Measurements from ENCODE around the gene SAMD14.

Gene SAMD14

DNA sequence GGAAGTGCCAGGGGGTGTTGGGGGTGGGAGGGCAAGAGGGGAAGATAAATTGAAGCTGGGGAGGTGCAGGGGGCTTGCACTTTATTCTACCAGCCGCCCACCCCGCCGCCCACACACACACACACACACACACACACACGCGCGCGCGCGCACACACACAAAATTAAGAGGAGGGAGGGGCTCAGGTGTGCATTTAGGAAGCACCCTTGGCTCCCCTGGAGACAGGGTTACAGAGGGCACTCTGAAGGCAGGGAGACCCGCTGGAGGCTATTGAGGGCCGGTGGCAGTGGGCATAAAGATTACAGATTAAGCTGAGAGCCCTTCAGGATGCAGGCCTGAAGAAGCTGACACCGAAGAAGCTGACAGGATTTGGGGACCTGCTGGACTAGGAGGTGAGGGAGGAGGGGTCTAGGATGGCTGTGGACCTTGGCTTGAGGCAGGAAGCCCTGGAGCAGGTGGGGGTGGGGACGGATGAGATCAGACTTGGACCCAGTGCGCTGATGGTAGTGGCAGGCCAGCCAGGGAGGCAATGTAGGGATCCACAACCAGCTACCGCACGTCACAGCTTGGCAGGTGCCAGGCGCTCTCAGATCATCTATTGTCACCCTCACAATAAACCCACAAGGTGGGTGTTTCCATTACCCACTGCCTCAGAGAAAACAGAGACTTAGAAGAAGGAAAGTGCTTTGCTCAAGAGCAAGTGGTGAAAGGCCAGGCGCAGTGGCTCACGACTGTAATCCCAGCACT, 772 bp upstream of the SAMD14 start:
- no peak for DNase-seq

DNA sequence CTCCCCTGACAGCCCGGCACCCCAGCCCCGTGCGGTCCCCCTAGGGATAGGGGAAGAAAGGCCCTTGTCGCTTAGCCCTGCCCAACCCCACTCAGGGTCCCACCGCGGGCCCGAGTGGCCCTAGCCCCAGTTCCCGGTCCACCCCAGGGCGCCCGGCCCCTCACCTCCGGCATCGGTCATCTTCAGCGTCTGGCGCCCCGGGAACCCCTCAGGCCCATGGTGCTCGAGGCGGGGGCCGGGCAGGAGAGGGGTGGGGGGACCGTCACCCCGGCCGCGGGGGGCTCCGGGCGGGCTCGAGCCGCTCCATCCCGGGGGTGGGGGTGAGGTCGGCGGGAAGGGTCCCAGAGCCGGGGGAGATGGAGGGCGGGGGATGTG, 620 bp downstream of the SAMD14 start:
- DNase-seq, result no peak

DNA sequence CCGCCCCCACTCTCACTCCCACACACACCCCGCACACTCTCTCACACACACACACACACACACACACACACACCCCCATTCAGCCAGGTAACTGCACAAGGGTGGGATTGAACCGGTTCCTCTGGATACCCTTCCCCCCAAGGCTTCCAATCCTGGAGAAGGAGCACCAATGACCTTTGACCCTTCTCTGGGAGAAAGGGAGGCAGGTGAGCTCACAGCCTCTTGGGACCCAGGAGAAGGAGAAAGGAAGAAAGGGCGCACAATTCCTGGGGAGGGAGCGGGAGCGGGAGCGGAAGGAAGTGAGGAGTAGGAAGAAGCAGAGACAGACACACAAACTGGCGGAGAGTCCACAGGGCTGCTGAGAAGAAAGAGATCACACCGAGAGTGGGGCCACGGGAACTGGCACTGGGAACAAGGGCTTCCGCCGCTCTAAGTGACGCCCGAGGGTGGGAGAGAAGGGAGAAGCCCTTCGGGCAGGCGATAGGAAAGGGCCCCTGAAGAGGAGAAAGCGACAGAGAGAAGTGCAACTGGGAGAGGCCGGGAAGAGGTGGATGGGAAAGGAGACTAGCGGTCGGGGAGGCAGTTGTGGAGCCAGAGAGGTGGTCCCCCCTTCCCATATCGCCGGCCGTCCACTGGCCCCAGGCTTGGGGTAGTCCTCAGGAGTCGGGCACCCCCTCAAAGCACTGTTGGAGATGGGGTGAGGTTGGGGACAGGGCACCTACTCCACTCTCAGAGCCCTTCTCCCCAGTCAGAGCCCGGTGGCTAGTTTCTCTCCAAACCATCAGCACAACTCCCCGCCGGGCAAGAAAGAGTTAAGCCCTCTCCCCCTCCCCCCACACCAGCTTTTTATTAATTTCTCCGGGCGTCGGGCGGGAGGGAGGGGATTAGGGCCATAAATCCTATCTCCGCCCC, 1.3 kb downstream of the SAMD14 start:
- DNase-seq, result no peak

DNA sequence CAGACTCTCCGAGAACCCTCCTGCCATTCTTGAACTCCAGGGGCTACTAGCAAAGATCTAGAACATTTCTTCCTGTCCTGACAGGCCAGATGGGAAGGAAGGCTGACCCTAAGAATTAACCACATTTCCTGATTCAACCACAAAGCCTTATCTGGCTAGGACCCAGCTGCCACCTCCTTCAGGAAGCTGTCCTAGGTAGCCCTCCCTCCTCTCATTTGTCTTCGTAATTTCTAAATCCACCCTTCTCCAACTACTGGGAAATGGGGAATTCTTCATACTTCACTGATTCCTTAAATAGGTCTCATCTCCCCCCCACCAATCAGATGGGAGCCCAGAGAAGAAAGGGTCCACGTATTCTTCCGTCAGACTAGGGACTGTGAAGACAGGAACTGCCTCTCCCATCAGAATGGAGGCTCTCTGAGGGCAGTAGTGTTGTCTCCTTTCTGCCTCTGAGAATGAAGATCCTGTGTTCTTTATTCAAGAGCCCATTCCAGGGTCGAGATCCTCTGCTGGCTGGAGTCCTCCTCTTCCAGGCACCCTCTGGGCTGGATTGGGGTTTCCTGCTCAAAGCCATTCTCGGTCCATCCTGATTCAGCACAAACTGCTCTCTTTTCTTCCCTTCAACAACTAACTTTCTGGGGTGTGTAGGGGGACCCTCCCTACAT, 2.1 kb downstream of the SAMD14 start:
- DNase-seq, result no peak

DNA sequence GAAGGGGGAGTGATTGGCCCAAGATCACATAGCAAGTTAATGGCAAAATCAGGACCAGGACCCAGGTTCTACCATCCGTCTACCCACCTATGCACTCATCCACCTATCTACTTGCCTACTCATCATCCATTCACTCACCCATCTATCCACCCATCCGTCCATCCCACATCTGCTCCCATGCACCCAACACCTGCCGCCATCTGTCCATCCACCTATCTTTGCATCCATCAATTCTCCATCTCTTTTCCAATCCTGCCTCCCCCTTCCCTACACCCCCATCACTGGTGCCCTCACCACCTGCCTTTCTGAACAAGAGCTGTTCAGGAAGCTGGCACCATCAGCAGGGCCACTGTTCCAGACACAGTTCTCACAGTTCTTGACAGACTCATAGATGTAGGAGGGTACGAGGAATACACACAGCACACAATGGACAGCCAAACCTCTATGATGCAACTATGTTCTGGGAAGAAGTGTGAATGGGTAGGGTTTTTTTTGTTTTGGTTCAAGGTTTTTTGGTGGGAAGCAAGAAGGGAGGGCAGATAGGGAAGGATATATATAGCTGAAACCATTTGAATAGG, 4.5 kb downstream of the SAMD14 start:
- no peak for DNase-seq

DNA sequence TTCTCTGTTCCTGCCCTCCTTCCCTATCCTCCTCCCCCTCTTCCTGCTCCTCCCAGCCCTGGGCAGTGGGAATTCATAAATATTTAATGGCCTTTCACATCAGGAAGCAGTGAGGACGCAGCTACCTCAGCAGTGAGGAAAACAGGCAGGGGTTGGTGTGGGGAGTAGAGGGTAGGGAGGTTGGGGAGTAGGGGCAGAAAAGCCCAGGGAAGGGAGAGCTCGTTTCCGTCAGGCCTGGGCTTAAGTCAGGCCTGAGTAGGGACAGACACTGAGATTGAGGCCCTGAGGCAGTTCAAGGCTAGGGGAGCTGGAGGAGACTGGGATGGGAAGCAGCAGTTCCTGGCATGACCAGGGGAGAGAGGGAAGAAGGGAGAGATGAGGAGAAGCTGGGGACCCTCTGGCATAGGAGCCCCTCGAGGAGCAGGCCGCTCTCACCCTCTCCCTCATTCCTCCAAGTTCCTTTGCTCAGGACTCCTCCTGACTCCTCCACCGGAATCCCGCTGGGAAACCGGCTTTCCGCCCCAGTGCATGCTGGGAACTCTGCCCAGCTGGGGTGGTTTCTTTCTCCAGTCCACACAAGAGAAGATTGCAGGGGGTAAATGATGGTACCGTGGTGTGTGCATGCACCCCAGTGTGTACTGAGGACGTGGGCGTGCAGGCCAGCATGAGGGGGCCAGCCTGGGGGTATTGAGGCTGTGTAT, 6.2 kb downstream of the SAMD14 start:
- DNase-seq, result peak; percentile 88

DNA sequence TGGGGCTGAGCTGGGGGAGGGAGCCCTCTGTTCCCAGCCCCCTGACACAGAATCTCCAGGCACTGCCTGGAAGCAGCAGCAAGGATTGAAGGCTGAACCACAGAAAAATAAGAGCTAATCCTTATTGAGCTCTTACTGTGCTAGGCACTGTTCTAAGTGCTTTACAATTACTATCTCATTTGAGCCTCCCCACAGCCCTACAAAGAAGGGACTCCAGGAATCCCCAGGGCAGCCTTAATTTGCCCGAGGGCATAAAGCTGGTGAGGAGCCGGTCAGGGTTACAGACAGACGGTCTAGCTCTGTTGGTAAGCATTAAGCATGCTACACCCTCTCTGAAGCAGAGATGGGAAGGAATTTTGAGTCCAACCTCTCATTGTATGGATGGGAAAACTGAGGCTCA, 7.0 kb downstream of the SAMD14 start:
- DNase-seq, result no peak

DNA sequence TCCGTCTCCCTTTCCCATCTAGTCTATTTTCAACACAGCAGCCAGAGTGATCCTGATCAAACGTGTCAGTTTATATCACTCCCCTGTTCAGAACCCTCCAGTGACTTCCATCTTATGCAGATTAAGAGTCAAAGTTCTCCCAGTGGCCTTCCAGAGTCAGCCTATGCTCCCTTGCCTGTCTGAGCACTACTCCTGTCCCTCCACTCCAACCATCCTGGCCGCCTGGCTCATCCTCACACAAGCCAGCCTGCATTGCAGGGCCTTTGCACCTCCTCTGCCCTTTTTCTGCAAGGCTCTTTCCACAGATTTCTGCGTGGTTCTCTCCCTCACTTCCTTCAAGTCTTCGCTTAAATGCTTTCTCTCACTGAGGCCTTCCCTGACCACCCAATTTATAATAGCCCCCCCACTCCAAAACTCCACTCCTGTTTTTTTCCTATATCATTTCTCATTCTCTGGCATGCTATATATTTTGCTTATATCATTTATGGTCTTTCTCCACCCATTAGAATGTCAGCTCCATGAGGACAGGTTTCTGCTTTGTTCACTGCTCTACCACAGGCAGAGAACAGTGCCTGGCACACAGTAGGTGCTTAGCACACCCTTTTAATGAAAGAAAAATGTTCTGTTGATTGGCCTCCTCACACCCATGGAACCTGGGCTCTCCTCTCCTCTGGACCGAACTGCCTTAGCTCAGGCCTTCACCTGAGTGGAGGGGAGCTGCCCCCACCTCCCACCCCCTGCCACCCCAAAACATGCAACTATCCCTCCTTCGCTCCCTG, 9.3 kb downstream of the SAMD14 start:
- no peak for DNase-seq

DNA sequence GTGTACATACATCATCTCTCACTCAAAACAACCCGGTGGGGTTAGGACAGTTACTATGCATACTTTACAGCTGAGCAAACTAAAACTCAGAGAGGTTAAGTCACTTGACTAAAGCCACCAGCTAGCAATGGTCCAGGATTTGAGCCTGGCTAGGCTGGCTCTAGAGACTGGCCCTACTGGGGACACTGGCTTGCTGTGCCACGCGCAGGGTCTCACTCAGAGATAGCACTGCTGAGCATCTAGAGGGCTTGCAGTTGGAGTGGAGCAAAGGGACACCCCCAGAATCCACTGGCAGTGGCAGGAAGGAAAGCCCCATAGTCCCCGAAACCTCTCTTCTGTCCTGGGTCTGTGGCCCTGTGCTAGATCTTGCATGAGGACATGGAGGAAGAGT, 11.1 kb downstream of the SAMD14 start:
- DNase-seq, result no peak

DNA sequence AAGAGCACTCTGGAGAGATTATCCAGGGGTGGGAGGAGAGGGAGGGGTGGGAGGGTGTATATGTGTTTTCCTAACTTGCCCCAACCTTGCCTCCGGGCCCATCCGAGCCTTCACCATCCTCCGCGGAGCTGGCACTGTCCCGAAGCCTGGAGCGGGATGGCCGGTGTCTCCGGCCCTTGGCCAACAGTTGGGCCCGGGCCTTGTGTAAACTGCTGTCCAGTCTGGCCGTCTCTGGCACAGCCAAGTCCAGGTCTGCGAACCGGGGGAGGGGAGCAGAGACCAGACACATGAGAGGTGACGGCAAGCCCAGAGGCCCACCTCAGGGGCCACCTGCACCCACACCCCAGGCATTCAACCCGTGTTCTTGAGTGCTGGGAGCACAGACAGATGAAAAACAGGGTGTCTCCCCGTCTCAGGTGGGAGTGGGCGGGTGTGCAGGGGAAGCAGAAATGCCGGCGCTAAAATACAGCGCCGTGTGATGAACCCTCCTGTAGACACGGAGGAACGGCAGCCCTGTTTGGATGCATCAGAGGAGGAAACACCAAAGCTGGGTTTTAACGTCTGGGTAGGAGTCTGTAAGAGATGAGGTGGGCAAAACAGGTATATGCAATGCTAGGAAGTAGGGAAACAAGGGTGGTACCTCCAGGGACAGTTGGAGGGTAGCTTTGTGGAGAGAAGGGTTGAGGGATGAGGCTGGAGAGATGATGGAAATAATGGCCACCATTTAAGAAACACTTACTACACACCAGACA, 11.7 kb downstream of the SAMD14 start:
- no peak for DNase-seq

DNA sequence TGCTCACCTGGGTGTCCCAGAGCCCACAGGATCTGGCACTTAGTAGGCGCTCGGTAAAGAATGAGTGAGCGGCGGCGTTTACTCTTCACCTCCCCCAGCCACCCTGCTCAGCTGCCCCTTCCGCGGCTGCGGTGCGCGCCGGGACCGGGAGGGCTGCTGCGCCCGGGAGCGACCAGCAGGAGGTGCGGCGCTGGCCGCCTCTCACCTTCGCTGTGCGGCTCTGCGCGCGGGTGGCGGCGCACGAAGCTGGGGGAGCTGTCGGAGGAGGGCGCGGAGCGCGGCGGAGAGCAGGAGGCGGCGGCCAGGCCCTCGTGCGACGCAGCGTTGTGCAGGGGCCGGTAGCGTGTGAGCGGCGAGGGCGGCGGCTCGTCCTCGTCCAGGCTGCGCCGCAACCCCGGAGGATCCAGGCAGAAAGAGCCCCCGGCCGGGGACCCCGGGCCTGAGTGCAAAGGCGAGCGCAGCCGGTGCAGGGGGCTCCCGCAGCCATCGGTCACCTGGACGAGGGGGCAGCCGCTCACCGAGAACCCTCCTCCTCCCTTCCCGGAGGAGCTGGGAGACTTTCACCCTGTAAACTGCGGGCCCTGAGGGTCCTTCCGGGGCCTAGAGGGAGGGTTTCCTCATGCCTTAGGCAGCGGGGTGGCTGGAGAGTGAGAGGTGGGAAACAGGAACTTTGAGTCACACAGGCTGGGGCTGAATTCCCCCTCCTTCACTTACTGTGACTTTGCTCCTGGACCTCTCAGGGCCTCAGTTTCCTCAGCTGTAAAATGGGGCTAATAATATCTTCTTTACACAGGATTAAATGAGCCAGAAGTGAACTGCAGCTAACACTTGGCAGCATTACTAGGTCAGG, 12.5 kb downstream of the SAMD14 start:
- no peak for DNase-seq

DNA sequence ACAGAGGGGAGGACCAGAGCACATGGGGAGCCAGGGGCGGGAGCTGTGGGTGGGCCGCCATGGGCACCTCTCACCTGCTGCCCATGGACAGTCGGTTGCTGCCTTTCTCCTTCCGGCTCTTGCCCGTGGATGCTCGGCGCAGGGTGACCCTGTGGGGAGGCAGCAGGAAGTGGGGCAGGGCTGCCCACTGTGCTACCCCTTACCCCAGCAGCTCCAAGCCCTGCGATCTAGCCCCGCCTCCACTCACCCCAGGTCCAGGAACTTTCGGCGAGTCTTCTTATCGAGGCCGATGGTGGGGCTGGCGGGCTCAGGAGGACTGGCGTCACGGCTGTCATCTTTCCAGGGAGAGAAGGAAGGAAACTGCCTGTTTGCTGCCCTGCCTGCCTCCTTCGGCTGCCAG, 14.2 kb downstream of the SAMD14 start:
- DNase-seq, result no peak

DNA sequence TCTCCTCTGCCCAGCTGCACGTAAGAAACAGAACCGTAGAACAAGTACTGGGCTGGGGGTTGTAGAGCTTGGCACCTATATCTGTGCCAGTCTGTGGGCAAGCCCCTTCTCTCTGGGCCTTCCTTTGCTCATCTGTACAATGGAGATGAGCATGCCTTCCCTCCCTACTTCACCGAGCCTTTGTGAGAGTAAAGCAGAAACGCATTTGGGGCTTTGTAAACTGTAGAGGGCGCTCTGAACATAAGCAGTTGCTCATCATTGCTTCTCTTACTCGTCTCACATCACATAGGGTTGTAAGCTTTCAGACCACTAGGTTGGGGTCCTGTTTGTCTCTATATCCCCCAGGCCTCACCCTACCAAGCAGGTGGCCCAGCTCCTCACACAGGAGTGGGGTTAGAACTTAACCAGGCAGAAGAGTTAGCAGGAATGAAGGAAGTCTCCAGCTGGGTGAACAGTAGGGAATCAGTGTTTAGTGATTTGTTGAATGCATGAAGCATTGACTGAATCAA, 15.1 kb downstream of the SAMD14 start:
- peak; percentile 65 for DNase-seq

DNA sequence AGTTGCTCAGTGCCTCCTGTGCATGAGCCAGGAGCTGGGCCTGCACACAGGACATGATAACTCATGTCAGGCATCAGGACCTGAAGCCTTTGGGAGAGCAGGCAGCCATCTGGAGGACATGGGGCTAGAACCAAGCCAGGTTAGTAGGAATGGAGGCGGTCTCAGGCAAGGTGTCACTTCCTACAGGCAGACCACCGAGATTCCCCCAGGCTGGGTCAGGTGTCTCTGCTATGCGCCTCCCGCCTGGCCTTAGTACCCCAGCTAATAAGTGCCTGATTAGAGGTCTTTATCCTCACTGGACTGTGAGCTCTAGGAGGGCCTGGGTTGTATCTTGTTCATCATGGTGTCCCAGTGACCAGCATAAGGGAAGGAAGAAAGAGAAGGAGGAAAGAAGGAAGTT, 15.6 kb downstream of the SAMD14 start:
- no peak for DNase-seq

DNA sequence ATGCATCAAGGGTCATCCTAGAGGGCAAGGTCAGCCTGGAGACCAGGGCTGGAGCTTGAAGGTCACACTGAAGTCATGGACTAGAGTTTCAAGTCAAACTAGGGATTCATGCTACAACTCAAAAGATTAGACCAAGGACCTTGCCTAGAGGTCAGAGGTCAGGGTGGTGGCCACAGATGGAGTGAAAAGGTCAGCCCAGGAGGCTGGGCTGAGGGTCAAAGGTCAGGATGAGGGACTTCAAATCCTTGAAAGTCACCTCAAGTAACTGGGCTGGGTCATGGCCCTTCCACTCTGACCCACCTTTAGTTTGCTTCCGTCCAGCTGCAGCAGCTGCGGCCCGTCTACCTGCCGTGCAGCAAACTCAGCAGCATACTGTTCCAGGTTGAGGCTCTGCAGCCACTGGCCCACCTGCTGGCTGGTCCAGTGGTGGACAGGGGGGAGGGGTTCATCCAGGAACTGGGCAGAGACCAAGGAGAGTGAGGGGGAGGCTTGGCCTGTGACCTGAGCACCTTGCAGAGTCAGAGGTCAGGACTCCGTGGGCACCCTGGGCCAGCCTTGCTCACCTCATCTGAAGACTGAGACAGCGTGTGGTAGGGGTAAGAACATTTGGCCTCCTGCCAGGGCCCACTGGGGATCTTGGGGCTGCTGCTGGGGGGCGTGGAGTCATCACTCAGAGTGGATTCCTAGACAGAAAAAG, 16.2 kb downstream of the SAMD14 start:
- DNase-seq, result no peak

DNA sequence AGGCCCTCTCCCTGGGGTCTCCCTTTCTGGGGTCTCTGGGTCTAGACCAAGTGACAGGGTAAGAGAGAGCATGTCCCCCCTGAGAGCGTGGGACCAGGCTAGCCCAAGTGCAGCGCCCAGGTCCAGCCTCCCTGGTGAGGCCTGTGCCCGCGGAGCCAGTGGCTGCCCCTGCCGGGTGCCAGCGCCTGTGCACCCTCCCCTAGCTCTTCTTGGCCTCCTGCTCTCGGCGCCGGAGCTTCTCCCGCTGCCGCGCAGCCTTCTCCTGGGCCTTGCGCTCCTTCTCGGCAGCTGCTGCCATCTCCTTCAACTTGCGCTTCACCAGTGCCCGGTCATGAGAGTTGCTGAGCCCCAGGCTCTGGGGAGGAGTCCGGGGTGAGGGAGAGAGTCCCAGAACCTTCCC, 17.3 kb downstream of the SAMD14 start:
- DNase-seq, result no peak

DNA sequence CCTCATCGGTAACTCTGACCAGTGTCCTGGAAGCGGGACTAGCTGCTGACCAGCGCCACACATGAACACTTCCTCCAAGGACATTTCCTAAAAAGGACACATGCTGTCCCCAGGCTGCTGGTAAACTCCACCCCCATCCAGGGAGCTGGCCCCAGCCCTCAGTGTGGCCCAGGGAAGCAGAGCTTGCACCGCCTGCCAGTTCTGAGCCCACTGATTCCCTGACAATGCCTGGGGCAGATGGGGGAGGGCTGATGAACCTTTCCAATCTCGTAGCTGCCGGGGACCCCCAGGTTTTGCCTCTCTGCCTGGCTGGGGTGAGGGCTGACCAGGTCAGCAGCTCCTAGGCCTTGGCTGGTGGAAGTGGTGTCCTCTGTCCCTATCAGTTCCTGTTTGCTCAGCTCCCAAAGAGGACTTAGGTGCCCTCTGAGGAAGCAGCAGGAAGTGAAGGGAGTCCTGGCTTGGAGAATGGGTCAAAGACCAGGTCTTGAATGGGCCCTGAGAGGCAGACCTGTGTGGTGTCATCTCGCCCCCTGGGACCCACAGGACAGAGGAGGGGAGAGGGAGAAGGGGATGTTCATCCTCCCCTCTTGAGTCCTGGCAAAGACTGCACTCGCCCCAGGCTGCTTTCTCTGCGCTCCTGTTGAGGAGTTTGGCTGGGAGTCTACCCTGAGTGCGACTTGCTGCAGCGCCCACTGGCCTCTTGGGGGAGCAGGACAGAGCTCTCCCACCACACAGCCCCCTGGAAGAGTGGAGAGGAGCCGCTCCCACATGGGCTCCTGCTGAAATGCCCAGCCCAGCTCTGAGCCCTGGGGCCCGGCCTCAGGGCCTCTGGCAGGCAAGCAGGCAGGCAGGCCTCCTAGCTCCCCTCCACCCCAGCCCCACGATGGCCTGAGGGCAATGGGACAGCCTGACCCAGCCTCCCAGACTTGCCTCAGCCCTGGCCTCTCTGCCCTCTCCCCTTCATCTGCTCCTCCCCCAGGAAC, 18.0 kb downstream of the SAMD14 start:
- no peak for DNase-seq

All from COR-L47 (cell line).